ENCODE measurements around the gene MALAT1. TPM values are rescaled to one million over a fixed set of nuclear protein-coding genes. Genes with fewer than 3 reads are reported as not detected.
A peak's percentile ranks its signal among the peaks of the same experiment; 100 is the strongest.

The MALAT1 gene
- total RNA-seq, 2 experiments from 2014 or later: 3,446 to 5,974 TPM

GRCh38 chr11:65454696-65455456 lies 44.0 kb upstream of the MALAT1 start:
- Histone ChIP-seq H3K9me2 (ENCODE audit: insufficient read depth, low read length) (no peaks in the 10 kb centered on the region), H2AFZ (ENCODE audit: low read length) (peak overlapping the region; percentile 35; the same call in 1 of the 2 replicates), H3K4me2 (ENCODE audit: low read length) (peak overlapping the region; percentile 90), H3K9me3 (ENCODE audit: low read length) (no peaks in the 10 kb centered on the region), H3K4me3 (ENCODE audit: low read depth, low read length, poor library complexity, severe bottlenecking) (peak overlapping the region; percentile 78), H3K4me1 (ENCODE audit: insufficient read depth, low read length, poor library complexity, severe bottlenecking) (peaks cover 35% of the 10 kb centered on the region), H4K20me1 (ENCODE audit: insufficient read depth, low read length) (no peaks in the 10 kb centered on the region), H3K36me3 (ENCODE audit: insufficient read depth, low read length) (peaks cover 6% of the 10 kb centered on the region), H3K79me2 (ENCODE audit: insufficient read depth, low read depth, low read length) (peaks cover 38% of the 10 kb centered on the region; the same call in 1 of the 2 replicates), H3K27ac (ENCODE audit: low read depth, low read length, poor library complexity, severe bottlenecking) (peak overlapping the region; percentile 86)
- no peak for TF ChIP-seq EZH2phosphoT487 (IDR thresholded peaks at IDR 0.05; ENCODE audit: borderline replicate concordance, low read depth, low read length)
- TF ChIP-seq, protein P1, sequence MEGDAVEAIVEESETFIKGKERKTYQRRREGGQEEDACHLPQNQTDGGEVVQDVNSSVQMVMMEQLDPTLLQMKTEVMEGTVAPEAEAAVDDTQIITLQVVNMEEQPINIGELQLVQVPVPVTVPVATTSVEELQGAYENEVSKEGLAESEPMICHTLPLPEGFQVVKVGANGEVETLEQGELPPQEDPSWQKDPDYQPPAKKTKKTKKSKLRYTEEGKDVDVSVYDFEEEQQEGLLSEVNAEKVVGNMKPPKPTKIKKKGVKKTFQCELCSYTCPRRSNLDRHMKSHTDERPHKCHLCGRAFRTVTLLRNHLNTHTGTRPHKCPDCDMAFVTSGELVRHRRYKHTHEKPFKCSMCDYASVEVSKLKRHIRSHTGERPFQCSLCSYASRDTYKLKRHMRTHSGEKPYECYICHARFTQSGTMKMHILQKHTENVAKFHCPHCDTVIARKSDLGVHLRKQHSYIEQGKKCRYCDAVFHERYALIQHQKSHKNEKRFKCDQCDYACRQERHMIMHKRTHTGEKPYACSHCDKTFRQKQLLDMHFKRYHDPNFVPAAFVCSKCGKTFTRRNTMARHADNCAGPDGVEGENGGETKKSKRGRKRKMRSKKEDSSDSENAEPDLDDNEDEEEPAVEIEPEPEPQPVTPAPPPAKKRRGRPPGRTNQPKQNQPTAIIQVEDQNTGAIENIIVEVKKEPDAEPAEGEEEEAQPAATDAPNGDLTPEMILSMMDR (conservative IDR thresholded peaks at IDR 0.05; ENCODE audit: low read length): peak; percentile 70
- DNase-seq (ENCODE audit: low spot score): peak; percentile 91
- ChIA-PET CTCF (ENCODE audit: unreplicated experiment) (interaction anchor here (0.7 kb wide), 1 partner anchor 92 kb away, joined by 4 read pairs; no protein-coding TSS in a partner anchor), POLR2A (interaction anchor here (0.8 to 1.6 kb wide), 9 partner anchors 9 to 51 kb away, joined by 3 to 13 read pairs (median 4); partner anchors contain the start of genes MALAT1 and NEAT1)
- TSS peak; percentile 63 for BruUV-seq (replicated peaks)
- intact Hi-C loops (cut with micrococcal nuclease; ENCODE audit: unreplicated experiment): no loop called here

- Histone ChIP-seq H3K4me2 (ENCODE audit: low read length) (peak overlapping the region; percentile 90), H3K4me3 (ENCODE audit: low read depth, low read length, poor library complexity, severe bottlenecking) (peak overlapping the region; percentile 78), H3K9me2 (ENCODE audit: insufficient read depth, low read length) (no peaks in the 10 kb centered on the region), H2AFZ (ENCODE audit: low read length) (peak overlapping the region; percentile 55; the same call in 1 of the 2 replicates), H3K4me1 (ENCODE audit: insufficient read depth, low read length, poor library complexity, severe bottlenecking) (peaks cover 35% of the 10 kb centered on the region), H3K27ac (ENCODE audit: low read depth, low read length, poor library complexity, severe bottlenecking) (peak overlapping the region; percentile 86), H3K79me2 (ENCODE audit: insufficient read depth, low read depth, low read length) (peaks cover 38% of the 10 kb centered on the region; the same call in 1 of the 2 replicates), H3K36me3 (ENCODE audit: insufficient read depth, low read length) (peaks cover 11% of the 10 kb centered on the region), H4K20me1 (ENCODE audit: insufficient read depth, low read length) (no peaks in the 10 kb centered on the region), H3K9me3 (ENCODE audit: low read length) (no peaks in the 10 kb centered on the region)
- BruUV-seq (replicated peaks): no TSS peak
- no peak for DNase-seq (ENCODE audit: low spot score)
- TF ChIP-seq EZH2phosphoT487 (IDR thresholded peaks at IDR 0.05; ENCODE audit: borderline replicate concordance, low read depth, low read length): no peak
- TF ChIP-seq, protein P1 (conservative IDR thresholded peaks at IDR 0.05; ENCODE audit: low read length): 0 out of 2 replicates have a peak, but pooled peaks have one; percentile 4
- POLR2A ChIA-PET: interaction anchor here (1.2 to 1.5 kb wide), 5 partner anchors 10 to 50 kb away, joined by 3 to 13 read pairs (median 8); partner anchors contain the start of gene MALAT1
- intact Hi-C loops (cut with micrococcal nuclease; ENCODE audit: unreplicated experiment): loop anchor here (2.0 kb wide), 3 partner anchors 16 to 40 kb away; no protein-coding TSS in a partner anchor
- CTCF ChIA-PET (ENCODE audit: unreplicated experiment): no interaction called here
These were observed 42.4 kb upstream of the MALAT1 start for GRCh38 chr11:65456418-65456817.

Data from OCI-LY7 (cell line).